ENCODE data around the gene DCAF8.

Gene DCAF8

DNA sequence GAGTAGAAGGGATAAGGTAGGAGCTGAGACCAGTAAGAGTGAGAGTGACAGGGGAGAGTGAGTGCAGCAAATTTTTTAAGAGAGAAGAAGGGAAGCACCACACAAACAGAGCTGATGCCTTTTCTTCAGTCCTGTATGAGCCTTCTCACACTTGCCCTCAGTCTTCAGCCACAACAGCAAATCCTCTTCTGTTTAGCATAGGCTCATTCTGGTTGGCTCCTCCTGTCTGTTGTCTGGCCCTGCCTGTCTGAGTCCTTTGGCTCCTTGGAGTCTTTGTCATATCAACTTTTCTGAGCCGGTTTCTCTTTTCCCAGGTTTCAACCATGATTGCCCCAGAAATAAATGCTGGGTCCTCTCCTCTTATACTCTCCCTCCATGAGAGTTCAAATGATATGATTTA is 84.7 kb downstream of the DCAF8 start:
- TF ChIP-seq, protein P1, sequence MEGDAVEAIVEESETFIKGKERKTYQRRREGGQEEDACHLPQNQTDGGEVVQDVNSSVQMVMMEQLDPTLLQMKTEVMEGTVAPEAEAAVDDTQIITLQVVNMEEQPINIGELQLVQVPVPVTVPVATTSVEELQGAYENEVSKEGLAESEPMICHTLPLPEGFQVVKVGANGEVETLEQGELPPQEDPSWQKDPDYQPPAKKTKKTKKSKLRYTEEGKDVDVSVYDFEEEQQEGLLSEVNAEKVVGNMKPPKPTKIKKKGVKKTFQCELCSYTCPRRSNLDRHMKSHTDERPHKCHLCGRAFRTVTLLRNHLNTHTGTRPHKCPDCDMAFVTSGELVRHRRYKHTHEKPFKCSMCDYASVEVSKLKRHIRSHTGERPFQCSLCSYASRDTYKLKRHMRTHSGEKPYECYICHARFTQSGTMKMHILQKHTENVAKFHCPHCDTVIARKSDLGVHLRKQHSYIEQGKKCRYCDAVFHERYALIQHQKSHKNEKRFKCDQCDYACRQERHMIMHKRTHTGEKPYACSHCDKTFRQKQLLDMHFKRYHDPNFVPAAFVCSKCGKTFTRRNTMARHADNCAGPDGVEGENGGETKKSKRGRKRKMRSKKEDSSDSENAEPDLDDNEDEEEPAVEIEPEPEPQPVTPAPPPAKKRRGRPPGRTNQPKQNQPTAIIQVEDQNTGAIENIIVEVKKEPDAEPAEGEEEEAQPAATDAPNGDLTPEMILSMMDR (IDR thresholded peaks at IDR 0.05): no peak
- Histone ChIP-seq H3K27ac (no peak overlapping the region), H3K27me3 (ENCODE audit: control insufficient read depth, insufficient read depth, low read length) (no peaks in the 10 kb centered on the region), H3K36me3 (ENCODE audit: control insufficient read depth, insufficient read depth, low read length) (no peaks in the 10 kb centered on the region), H2AFZ (peak overlapping the region; percentile 67), H3K4me2 (ENCODE audit: low read length) (no peak overlapping the region), H3K9me3 (ENCODE audit: control insufficient read depth, low read length) (no peaks in the 10 kb centered on the region), H3K79me2 (no peaks in the 10 kb centered on the region), H3K4me1 (no peaks in the 10 kb centered on the region), H3K4me3 (ENCODE audit: low read depth, low read length) (no peak overlapping the region), H3K9ac (no peak overlapping the region)

DNA sequence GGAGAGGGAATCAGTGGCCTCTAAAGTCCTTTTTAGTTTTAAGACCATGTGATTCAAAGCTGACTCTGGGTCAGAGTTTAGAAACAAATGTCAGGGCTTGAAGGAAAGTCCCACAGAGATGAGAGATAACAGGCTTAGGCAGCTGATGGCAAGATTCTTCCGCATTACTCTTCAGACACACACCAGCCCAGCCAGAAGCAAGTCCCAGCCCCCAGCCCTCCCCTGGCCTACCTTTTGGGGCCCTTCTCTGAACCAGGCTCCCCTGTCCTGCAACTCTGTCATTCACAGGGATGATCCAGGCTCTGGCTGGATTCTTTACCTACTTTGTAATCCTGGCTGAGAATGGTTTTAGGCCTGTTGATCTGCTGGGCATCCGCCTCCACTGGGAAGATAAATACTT is 85.1 kb downstream of the DCAF8 start:
- Histone ChIP-seq H3K36me3 (ENCODE audit: control insufficient read depth, insufficient read depth, low read length) (no peaks in the 10 kb centered on the region), H3K27me3 (ENCODE audit: control insufficient read depth, insufficient read depth, low read length) (no peaks in the 10 kb centered on the region), H3K27ac (no peak overlapping the region), H2AFZ (peak overlapping the region; percentile 67), H3K4me2 (ENCODE audit: low read length) (no peak overlapping the region), H3K9me3 (ENCODE audit: control insufficient read depth, low read length) (no peaks in the 10 kb centered on the region), H3K4me1 (no peaks in the 10 kb centered on the region), H3K9ac (no peak overlapping the region), H3K79me2 (no peaks in the 10 kb centered on the region), H3K4me3 (ENCODE audit: low read depth, low read length) (no peak overlapping the region)
- TF ChIP-seq, protein P1 (IDR thresholded peaks at IDR 0.05): no peak

DNA sequence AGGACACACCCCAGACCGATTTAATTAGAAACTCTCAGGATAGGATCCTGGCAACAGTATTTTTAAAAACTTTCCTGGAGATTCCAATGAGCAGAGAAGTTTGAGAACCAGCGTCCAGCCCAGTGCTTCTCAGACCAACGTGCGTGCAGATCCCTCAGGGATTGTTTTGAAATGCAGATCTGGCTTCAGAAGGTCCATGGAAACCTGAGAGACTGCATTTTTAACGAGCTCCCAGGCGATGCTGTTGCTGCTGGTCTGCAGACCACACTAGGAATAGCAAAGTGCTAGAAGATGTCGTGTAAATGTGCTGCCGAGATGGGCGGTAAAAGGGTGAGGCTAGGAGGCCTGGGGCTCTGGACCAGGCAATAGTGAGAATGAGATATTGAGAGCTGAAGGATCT is 90.4 kb downstream of the DCAF8 start:
- TF ChIP-seq, protein P1 (IDR thresholded peaks at IDR 0.05): no peak

DNA sequence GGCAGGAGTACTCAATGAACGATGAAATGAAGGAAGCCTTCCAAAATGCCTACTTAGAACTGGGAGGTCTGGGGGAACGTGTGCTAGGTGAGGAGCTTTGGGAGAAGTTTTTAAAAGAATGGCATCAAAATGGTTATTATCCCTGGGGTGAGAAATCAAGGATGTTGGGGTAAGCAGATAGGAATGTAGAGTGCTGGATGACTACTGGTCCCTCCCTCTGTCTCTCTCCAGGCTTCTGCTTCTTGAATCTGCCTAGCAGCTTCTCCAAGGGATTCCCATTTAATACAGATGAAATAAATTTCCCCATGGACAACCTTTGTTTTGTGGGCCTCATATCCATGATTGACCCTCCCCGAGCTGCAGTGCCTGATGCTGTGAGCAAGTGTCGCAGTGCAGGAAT is 91.0 kb downstream of the DCAF8 start:
- H3K9ac ChIP-seq: no peak overlapping the region
- no peaks in the 10 kb centered on the region for H3K9me3 ChIP-seq (ENCODE audit: control insufficient read depth, low read length)
- H3K4me3 ChIP-seq (ENCODE audit: low read depth, low read length): no peak overlapping the region
- H3K4me1 ChIP-seq: no peaks in the 10 kb centered on the region
- TF ChIP-seq, protein P1 (IDR thresholded peaks at IDR 0.05): no peak
- H2AFZ ChIP-seq: no peak overlapping the region
- H3K79me2 ChIP-seq: no peaks in the 10 kb centered on the region
- no peaks in the 10 kb centered on the region for H3K36me3 ChIP-seq (ENCODE audit: control insufficient read depth, insufficient read depth, low read length)
- H3K4me2 ChIP-seq (ENCODE audit: low read length): no peak overlapping the region
- H3K27me3 ChIP-seq (ENCODE audit: control insufficient read depth, insufficient read depth, low read length): no peaks in the 10 kb centered on the region
- no peak overlapping the region for H3K27ac ChIP-seq

More for the DNA sequence above, 90.4 kb downstream of the DCAF8 start:
- Histone ChIP-seq H2AFZ (no peak overlapping the region), H3K4me3 (ENCODE audit: low read depth, low read length) (no peak overlapping the region), H3K9me3 (ENCODE audit: control insufficient read depth, low read length) (no peaks in the 10 kb centered on the region), H3K4me2 (ENCODE audit: low read length) (no peak overlapping the region), H3K27me3 (ENCODE audit: control insufficient read depth, insufficient read depth, low read length) (no peaks in the 10 kb centered on the region), H3K27ac (no peak overlapping the region), H3K9ac (no peak overlapping the region), H3K79me2 (no peaks in the 10 kb centered on the region), H3K36me3 (ENCODE audit: control insufficient read depth, insufficient read depth, low read length) (no peaks in the 10 kb centered on the region), H3K4me1 (no peaks in the 10 kb centered on the region)

DNA sequence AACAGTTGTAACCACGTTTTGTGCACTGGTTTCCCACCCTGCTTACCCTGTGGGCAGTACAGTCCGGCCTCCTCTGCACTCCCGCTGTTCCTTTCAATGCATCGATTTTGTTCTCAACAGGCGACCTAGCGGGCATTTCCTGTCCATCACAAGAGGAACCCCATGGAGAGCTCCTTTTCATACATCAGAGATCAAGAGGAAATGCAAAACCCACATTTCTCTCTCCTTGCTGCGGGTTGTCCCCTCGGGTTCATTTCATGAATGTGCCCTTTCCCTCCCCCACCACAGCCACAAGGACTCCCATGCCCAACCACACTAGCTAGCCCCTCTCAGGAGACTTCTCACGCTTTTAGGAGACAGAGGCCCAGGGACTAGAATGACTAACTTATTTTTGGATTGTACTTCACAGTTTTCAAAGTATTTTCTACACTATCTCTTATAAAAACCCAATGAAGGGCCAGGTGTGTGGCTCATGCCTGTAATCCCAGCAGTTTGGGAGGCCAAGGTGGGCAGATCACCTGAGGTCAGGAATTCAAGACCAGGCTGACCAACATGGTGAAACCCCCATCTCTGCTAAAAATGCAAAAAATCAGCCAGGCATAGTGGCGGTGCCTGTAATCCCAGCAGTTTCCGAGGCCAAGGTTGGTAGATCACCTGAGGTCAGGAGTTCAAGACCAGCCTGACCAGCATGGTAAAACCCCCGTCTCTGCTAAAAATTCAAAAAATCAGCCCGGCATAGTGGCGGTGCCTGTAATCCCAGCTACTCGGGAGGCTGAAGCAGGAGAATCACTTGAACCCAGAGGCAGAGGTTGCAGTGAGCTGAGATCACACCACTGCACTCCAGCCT is 92.6 kb downstream of the DCAF8 start:
- no peak overlapping the region for H3K27ac ChIP-seq
- H3K9me3 ChIP-seq (ENCODE audit: control insufficient read depth, low read length): no peaks in the 10 kb centered on the region

More for the DNA sequence above, 92.6 kb downstream of the DCAF8 start:
- H3K4me2 ChIP-seq (ENCODE audit: low read length): no peak overlapping the region
- no peaks in the 10 kb centered on the region for H3K4me1 ChIP-seq
- no peak overlapping the region for H3K9ac ChIP-seq
- no peaks in the 10 kb centered on the region for H3K36me3 ChIP-seq (ENCODE audit: control insufficient read depth, insufficient read depth, low read length)
- TF ChIP-seq, protein P1 (IDR thresholded peaks at IDR 0.05): no peak
- no peaks in the 10 kb centered on the region for H3K27me3 ChIP-seq (ENCODE audit: control insufficient read depth, insufficient read depth, low read length)
- no peaks in the 10 kb centered on the region for H3K79me2 ChIP-seq
- H3K4me3 ChIP-seq (ENCODE audit: low read depth, low read length): no peak overlapping the region
- no peak overlapping the region for H2AFZ ChIP-seq

All from parathyroid adenoma (tissue), 2 donors.